ENCODE results near the gene LZTFL1.
A peak's percentile ranks its signal among the peaks of the same experiment; 100 is the strongest.

The LZTFL1 gene, protein sequence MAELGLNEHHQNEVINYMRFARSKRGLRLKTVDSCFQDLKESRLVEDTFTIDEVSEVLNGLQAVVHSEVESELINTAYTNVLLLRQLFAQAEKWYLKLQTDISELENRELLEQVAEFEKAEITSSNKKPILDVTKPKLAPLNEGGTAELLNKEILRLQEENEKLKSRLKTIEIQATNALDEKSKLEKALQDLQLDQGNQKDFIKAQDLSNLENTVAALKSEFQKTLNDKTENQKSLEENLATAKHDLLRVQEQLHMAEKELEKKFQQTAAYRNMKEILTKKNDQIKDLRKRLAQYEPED

DNA sequence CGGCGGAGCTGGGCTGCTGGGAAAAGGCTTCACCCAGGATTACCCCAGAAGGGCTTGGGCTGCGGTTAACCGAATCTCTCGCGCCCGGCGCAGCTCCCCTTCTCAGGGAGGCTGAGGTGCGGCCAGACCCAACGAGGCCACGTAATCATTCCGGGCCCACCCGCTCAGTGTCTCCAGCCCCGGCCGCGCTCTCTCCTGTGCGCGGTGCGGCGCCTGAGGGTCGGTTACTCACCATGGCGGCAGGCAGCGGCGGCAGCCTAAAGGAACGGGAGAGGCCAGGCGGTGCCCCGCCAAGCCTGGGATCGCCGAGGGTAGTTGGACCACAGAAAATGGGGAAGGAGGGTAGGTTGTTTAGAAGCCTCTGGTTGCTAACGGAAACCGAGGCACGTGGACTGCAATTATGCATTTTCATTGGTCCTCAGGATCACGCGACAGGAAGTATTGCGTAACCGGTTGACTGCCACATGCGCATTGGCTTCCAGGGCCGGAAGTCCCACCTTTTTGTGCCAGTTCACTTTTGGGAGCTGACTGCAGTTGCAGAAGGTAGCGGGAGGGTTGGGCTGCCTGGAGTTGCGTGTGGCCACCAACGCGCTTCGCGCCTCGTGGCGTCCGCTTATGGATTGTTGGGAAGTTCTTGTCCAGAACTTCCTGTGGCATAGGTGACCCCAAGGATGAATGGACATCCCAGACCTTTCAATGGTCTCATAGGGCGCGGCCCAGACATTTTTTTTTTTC lies at the start of gene LZTFL1:
Gene LZTFL1 (minus strand): TSS at position 363 of the 735 bp plus-strand sequence. CDS start 128 bp downstream, at position 235.
- H3K36me3 Mint-ChIP-seq, result peaks cover 10% of the 10 kb centered on the region
- H3K27me3 Mint-ChIP-seq, result peaks cover under 1% of the 10 kb centered on the region
- H3K4me1 Mint-ChIP-seq, result peaks cover 16% of the 10 kb centered on the region
- ATAC-seq (ENCODE audit: low read depth), result peak; percentile 95
- peak; percentile 76 to 87 for DNase-seq (ENCODE audit: low spot score in 2 of 2)
- H3K9me3 Mint-ChIP-seq, result no peaks in the 10 kb centered on the region
- peak within 1 kb of the TSS; percentile 98 for H3K27ac Mint-ChIP-seq
- H3K4me3 Mint-ChIP-seq, result peak within 1 kb of the TSS; percentile 95

DNA sequence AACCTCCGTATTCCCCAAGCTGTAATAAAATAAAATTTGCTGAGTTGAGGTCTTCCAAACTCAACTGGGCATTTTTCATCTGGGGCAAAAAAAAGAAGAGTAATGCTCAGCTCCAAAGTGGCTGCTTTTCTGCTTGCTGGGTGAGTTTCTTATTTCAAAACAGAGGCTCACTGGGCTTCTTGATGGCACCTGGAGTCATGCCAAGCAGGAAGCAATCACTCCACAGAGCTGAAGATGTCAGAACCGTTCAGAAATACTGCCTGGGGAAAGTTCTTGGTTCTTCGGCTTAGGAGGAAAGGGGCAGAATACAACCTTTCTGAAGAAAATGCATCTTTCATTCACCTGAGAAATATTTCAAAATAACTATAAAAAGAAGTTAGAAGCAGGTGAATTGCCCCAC lies 48.5 kb upstream of the LZTFL1 start:
- Mint-ChIP-seq H3K27ac (no peak overlapping the region), H3K9me3 (no peaks in the 10 kb centered on the region), H3K36me3 (no peaks in the 10 kb centered on the region), H3K27me3 (peaks cover 2% of the 10 kb centered on the region), H3K4me1 (peaks cover 26% of the 10 kb centered on the region), H3K4me3 (no peak overlapping the region)
- ATAC-seq (ENCODE audit: low read depth) (no peak), DNase-seq (ENCODE audit: low spot score in 2 of 2) (no peak)

DNA sequence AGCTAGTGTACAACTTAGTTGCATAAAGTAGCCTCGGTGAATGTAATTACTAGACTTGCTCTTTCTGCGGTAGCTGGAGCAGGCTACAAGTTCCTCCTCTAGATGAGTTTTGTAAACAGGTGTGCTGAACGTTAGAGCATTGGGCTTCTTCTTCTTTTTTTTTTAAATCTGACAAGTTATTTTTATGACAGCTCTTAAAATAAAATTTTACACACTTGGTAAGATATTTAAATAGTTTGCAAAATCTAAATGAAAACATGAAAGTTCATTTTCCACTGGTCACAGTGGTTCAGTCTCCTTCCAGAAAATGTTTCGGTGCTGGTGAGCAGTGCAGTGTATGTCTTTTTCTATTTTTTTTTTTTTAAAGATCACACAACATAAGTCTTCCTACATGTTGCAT lies 47.4 kb upstream of the LZTFL1 start:
- H3K36me3 Mint-ChIP-seq, result no peaks in the 10 kb centered on the region
- H3K4me1 Mint-ChIP-seq, result peaks cover 24% of the 10 kb centered on the region
- no peaks in the 10 kb centered on the region for H3K9me3 Mint-ChIP-seq
- H3K27ac Mint-ChIP-seq, result no peak overlapping the region
- ATAC-seq (ENCODE audit: low read depth) (peak; percentile 74), DNase-seq (ENCODE audit: low spot score in 2 of 2) (no peak)
- peaks cover 6% of the 10 kb centered on the region for H3K27me3 Mint-ChIP-seq
- no peak overlapping the region for H3K4me3 Mint-ChIP-seq

DNA sequence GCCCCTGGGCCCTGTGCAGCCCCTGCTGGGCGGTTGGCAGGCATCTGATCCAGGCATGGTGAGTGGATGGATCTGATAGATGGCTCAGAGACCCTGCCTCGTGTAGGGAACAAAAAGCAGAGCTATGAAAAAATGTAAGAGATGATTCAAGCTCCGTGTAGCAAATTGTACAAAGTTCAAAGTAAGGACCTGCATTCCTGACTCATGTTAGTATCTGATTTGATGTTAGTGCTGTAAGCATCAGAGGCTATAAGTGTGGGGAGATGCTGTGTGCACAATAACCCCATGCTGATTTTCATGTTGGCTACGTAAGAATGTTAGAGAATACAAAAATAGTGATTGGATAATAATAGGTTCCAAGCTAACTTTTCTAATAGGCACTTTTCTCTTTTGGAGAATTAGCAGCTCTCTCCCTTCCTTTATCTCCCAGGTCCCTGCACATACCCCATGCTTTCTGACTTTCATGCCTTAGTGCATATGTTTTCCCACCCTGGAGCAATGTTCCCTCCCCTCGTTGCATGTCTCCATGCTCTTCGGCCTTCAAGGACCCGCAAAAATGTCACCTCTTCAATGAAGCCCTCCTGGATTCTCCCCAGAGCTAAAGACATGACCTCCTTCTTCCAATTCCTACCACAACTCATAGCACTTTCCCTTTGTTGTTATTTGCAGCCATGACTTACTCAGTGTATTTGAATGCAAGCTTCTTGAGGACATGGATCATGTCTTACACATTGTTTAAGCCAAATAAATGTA lies 46.0 kb upstream of the LZTFL1 start:
- ATAC-seq (ENCODE audit: low read depth) (no peak), DNase-seq (ENCODE audit: low spot score in 2 of 2) (no peak)
- Mint-ChIP-seq H3K9me3 (no peaks in the 10 kb centered on the region), H3K4me1 (peaks cover 14% of the 10 kb centered on the region), H3K27ac (no peak overlapping the region), H3K4me3 (no peak overlapping the region), H3K27me3 (peaks cover 6% of the 10 kb centered on the region), H3K36me3 (no peaks in the 10 kb centered on the region)

DNA sequence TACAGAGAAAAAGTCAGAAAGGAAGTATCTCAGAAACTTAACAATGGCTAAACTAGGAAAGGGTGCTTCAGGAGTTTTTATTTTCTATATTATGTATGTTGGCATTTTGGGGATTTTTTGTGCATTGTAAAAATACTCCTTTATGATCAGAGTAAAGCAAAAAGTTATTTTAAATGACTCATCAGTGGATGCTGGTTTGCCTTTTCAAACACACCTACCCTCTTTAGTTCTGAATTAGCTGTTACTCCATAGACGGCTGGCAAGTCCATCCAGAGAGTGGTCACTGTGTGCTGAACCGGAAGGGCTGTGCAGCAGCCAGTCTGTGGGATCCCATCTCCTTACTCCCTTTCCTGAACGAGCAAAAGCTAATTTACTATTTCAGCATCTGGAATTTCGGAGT lies 45.4 kb upstream of the LZTFL1 start:
- Mint-ChIP-seq H3K4me1 (peaks cover 10% of the 10 kb centered on the region), H3K9me3 (no peaks in the 10 kb centered on the region), H3K4me3 (no peak overlapping the region), H3K27me3 (peaks cover 6% of the 10 kb centered on the region), H3K27ac (no peak overlapping the region), H3K36me3 (no peaks in the 10 kb centered on the region)
- ATAC-seq (ENCODE audit: low read depth) (no peak), DNase-seq (ENCODE audit: low spot score in 2 of 2) (no peak)

DNA sequence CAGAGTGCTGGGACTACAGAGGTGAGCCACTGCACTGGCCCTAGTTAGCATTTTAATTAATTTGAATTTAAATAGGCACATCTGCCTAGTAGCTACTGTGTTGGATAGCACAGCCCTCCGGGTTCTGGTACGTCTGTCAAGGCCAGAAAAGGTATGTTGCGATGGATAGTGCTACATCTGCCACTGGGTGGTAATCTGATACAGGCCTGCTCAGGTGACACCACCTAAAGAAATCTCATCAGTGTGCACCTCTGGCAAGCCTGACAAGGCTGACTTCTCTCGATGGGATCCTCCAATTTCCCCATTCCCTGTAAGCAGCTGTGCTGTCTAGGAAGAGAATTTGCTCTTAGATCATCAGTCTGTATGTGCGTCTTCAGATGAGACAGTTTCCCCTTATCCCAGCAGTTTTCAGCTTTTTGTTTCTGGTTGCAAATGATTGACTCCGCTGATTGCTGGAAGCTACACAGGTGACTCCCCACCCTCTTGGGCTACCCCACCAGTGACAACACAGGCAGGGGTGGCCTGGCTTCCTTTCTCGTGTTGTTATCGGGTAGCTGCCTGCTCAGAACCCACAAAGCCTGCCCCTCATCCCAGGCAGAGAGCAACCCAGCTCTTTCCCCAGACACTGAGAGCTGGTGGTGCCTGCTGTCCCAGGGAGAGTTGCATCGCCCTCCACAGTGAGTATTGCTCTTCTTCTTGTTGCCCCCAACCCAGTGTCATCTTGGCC lies 44.2 kb upstream of the LZTFL1 start, which contains the start of gene CCR9:
Gene CCR9 (plus strand): TSS at position 565 of the 727 bp plus-strand sequence. CDS start 8,391 bp downstream, outside the sequence.
- Mint-ChIP-seq H3K9me3 (no peaks in the 10 kb centered on the region), H3K27me3 (peaks cover 9% of the 10 kb centered on the region), H3K4me1 (peaks cover 12% of the 10 kb centered on the region), H3K4me3 (no peak within 1 kb of the TSS), H3K36me3 (no peaks in the 10 kb centered on the region), H3K27ac (no peak within 1 kb of the TSS)
- no peak for ATAC-seq (ENCODE audit: low read depth)
- DNase-seq (ENCODE audit: low spot score in 2 of 2), result no peak

DNA sequence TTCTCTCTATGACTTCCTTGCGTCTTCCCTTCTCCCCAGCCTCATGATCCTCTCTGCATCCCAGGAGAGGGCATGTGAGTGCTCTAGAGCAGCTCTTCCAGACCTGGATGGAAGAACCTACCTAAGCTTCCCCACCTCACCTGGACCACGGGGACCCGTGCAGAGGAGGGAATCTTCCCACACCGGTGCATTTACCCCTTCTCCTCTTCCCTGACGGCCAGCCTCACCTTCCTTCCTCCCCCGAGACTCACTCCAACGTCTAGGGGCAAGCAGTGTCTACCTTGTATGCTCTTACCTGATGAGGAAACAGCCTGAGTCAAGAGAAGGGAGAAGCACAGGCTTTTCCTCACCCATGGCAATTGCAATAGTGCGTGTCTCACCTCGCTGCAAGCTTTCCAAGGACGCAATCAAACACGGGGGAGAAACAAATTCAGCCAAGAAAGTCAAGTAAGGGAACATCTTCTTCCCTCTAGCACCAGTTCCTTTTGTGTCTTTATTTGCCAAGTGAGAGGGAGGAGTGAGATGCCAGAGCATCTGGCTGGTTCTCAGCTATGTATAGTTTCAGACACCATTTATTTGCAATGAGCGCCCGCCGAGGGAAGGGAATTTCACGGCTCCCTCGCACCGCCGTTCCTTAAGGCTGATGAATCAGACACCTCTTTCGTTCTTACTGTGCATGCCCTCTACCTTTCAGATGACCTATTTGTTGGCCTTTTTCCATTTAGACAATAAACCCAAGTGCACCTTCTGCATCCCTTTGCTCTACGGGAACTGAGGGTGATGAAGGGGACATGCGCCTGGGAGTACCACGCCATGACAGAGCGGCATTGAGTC lies 42.7 kb upstream of the LZTFL1 start:
- H3K4me3 Mint-ChIP-seq, result peak overlapping the region; percentile 35
- no peaks in the 10 kb centered on the region for H3K9me3 Mint-ChIP-seq
- ATAC-seq (ENCODE audit: low read depth) (no peak), DNase-seq (ENCODE audit: low spot score in 2 of 2) (no peak)
- H3K27me3 Mint-ChIP-seq, result peaks cover 11% of the 10 kb centered on the region
- H3K36me3 Mint-ChIP-seq, result no peaks in the 10 kb centered on the region
- H3K27ac Mint-ChIP-seq, result no peak overlapping the region
- H3K4me1 Mint-ChIP-seq, result peaks cover 9% of the 10 kb centered on the region

DNA sequence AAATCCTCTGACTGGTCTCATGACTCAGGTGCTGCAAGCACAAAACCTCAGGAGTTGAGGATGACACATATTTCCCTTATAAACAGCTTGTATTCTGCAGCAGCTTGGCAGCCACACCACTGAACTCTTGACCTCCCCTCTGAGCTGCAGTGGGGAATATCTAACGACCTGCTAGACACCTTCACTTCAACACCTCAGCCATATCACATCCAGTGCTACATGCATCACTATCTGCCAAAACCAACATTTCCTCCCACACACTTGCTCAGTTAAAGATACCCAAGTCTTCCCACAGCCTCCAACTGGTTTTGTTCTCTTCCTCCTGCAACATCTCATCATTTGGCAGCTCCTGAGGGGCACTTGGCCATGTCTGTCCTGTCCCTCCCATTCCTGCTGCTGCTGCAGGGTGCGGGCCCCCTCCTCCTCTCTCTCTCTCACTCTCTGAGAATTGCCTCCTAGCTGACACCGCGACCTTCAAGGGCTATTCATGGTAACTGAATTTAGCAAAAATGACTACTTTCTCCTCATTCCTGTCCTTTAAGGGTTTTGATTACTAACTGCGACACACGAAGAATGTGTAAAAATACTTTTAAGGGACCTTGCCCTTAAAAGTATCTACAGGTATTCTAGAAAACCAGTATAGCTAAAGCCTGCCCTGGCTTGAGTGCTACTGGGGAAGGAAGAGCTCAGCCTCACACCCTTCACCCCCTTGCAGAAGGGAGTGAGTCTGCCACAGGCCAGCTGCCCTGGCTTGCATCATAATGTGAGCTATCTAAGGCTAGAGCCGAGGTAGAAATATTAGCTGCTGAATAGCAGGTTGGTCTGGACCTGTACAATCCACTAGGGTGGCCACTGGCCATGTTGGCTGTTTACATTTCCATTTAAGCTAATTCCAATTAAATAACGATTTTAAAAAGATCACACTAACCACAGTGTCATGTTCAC lies 39.4 kb upstream of the LZTFL1 start:
- peaks cover 9% of the 10 kb centered on the region for H3K27me3 Mint-ChIP-seq
- ATAC-seq (ENCODE audit: low read depth), result no peak
- no peak overlapping the region for H3K4me3 Mint-ChIP-seq
- no peak for DNase-seq (ENCODE audit: low spot score in 2 of 2)
- peaks cover 5% of the 10 kb centered on the region for H3K4me1 Mint-ChIP-seq
- H3K9me3 Mint-ChIP-seq, result no peaks in the 10 kb centered on the region
- H3K36me3 Mint-ChIP-seq, result no peaks in the 10 kb centered on the region
- H3K27ac Mint-ChIP-seq, result no peak overlapping the region

DNA sequence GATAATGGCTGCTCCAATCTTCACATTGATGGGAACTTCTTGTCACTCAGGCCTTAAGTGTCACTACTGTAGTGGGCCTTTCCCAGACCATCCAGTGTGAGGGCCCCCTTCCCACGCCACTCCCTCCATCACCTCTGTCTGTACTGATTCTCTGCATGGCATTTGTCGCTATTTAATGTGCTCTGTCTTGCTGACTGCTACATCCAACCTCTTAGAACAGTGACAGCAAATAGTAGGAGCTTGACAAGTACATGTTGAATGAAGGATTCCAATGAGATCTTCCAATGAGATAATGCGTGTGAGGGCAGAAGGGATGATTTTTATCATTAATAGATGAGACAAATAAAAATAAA lies 38.8 kb upstream of the LZTFL1 start:
- ATAC-seq (ENCODE audit: low read depth) (no peak), DNase-seq (ENCODE audit: low spot score in 2 of 2) (no peak)
- Mint-ChIP-seq H3K9me3 (no peaks in the 10 kb centered on the region), H3K4me3 (no peak overlapping the region), H3K36me3 (no peaks in the 10 kb centered on the region), H3K4me1 (peaks cover 5% of the 10 kb centered on the region), H3K27me3 (peaks cover 9% of the 10 kb centered on the region), H3K27ac (no peak overlapping the region)

DNA sequence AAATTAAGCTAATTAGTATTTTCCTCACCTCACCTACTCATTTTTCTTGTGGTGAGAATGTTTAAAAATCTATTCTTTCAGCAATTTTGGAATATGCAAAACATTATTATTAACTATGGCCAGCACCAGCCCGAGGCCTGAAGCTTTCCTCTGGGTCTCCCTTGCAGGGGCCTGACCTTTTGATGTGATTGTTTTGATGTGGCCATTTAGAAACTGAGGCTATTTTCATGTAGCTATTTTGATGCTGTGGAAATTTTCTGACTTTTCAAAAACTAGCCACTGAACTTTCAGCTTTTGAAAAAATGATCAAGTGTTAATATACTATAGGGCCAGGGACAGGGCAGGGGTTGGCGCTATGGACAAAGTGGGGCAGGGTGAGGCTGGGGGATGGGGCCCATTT lies 36.2 kb upstream of the LZTFL1 start:
- H3K36me3 Mint-ChIP-seq, result peaks cover 5% of the 10 kb centered on the region
- H3K4me3 Mint-ChIP-seq, result no peak overlapping the region
- peaks cover 6% of the 10 kb centered on the region for H3K9me3 Mint-ChIP-seq
- ATAC-seq (ENCODE audit: low read depth), result no peak
- DNase-seq (ENCODE audit: low spot score in 2 of 2), result no peak
- H3K4me1 Mint-ChIP-seq, result peaks cover 5% of the 10 kb centered on the region
- no peak overlapping the region for H3K27ac Mint-ChIP-seq
- H3K27me3 Mint-ChIP-seq, result peaks cover 10% of the 10 kb centered on the region

DNA sequence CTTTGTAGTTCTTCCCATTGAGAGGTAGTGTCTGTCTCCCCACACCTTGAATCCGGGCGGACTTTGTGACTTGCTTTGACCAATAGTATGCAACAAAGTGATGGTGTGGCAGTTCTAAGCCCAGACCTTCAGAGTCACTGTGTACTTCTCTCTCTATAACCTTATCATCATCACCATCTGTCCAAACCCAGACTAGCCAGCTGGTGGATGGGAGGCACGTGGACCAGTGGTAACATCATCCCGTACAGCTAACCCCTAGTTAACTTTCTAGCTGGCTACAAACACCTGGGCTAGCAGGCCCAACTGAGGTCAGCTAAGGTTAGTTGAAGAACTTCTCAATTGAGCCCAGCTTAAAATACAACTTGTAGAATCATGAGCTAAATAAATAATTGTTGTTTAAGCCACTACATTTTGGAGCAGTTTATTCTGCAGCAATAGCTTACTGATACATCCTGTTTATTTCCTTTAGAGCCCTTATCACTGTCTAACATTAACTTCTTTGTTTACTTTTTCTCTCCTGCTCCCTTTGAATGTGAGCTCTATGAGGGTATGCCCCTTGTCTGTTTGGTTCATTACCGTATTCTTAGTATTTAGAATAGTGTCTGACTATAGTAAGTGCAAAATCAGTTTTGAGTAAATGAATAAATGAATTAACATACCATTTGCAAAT lies 32.9 kb upstream of the LZTFL1 start:
- no peak overlapping the region for H3K27ac Mint-ChIP-seq
- peaks cover 5% of the 10 kb centered on the region for H3K36me3 Mint-ChIP-seq
- peaks cover 6% of the 10 kb centered on the region for H3K9me3 Mint-ChIP-seq
- DNase-seq (ENCODE audit: low spot score in 2 of 2) (no peak), ATAC-seq (ENCODE audit: low read depth) (no peak)
- no peak overlapping the region for H3K4me3 Mint-ChIP-seq
- peaks cover 6% of the 10 kb centered on the region for H3K27me3 Mint-ChIP-seq
- peaks cover 6% of the 10 kb centered on the region for H3K4me1 Mint-ChIP-seq

DNA sequence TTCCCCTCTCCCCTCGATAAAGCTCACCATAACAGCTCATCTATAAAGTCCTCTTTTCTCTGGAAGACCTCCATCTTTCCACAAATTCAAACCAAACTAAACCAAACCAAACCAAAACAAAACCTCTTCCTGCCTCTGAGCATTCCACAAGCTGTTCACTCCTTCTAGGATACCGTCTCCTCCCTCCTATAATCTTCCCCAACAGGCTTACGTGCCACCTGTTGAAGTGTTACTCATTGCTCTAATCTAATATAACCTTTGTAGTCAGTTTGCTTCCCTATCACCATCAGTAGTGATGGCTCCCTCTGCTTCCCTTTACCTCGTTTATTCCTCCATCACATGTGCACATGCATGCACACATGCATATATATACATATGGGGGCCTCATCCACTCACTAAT lies 31.7 kb upstream of the LZTFL1 start:
- H3K27me3 Mint-ChIP-seq, result peaks cover 9% of the 10 kb centered on the region

More for the DNA sequence above, 31.7 kb upstream of the LZTFL1 start:
- no peak overlapping the region for H3K27ac Mint-ChIP-seq
- no peak for DNase-seq (ENCODE audit: low spot score in 2 of 2)
- peaks cover 6% of the 10 kb centered on the region for H3K4me1 Mint-ChIP-seq
- H3K9me3 Mint-ChIP-seq, result peaks cover 6% of the 10 kb centered on the region
- H3K4me3 Mint-ChIP-seq, result no peak overlapping the region
- peaks cover 5% of the 10 kb centered on the region for H3K36me3 Mint-ChIP-seq
- no peak for ATAC-seq (ENCODE audit: low read depth)

Measured in memory B cell (primary cell).